ENCODE data around the gene WDR87. TPM values are rescaled to one million over a fixed set of nuclear protein-coding genes. Genes with fewer than 3 reads are reported as not detected.

WDR87 gene
- total and polyA plus RNA-seq, 2 of the 4 experiments (the other 2 are of a cell fraction): not detected

- H3K27me3 ChIP-seq (ENCODE audit: control insufficient read depth, insufficient read depth, low read length): no peaks in the 10 kb centered on the region
- no peak overlapping the region for H2AFZ ChIP-seq (replicated peaks; ENCODE audit: low read length, poor library complexity)
- no peak overlapping the region for H2BK20ac ChIP-seq (ENCODE audit: low read depth, low read length)
- peaks cover 8% of the 10 kb centered on the region for H3K9me1 ChIP-seq (ENCODE audit: insufficient read depth, low read length)
- TF ChIP-seq, protein P1, sequence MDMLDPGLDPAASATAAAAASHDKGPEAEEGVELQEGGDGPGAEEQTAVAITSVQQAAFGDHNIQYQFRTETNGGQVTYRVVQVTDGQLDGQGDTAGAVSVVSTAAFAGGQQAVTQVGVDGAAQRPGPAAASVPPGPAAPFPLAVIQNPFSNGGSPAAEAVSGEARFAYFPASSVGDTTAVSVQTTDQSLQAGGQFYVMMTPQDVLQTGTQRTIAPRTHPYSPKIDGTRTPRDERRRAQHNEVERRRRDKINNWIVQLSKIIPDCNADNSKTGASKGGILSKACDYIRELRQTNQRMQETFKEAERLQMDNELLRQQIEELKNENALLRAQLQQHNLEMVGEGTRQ (IDR thresholded peaks at IDR 0.05; ENCODE audit: low read depth, low read length): no peak
- TF ChIP-seq, protein P2, sequence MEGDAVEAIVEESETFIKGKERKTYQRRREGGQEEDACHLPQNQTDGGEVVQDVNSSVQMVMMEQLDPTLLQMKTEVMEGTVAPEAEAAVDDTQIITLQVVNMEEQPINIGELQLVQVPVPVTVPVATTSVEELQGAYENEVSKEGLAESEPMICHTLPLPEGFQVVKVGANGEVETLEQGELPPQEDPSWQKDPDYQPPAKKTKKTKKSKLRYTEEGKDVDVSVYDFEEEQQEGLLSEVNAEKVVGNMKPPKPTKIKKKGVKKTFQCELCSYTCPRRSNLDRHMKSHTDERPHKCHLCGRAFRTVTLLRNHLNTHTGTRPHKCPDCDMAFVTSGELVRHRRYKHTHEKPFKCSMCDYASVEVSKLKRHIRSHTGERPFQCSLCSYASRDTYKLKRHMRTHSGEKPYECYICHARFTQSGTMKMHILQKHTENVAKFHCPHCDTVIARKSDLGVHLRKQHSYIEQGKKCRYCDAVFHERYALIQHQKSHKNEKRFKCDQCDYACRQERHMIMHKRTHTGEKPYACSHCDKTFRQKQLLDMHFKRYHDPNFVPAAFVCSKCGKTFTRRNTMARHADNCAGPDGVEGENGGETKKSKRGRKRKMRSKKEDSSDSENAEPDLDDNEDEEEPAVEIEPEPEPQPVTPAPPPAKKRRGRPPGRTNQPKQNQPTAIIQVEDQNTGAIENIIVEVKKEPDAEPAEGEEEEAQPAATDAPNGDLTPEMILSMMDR (conservative IDR thresholded peaks at IDR 0.05; ENCODE audit: low read depth, low read length): no peak
- TF ChIP-seq MAZ (IDR thresholded peaks at IDR 0.05; ENCODE audit: borderline replicate concordance, low read depth, low read length) (no peak), NFE2L2 (IDR thresholded peaks at IDR 0.05; ENCODE audit: low read depth, low read length) (no peak), CEBPB (IDR thresholded peaks at IDR 0.05; ENCODE audit: low read depth, low read length) (no peak), MXI1 (IDR thresholded peaks at IDR 0.05; ENCODE audit: borderline replicate concordance, low read depth, low read length) (no peak), BHLHE40 (IDR thresholded peaks at IDR 0.05; ENCODE audit: low read depth, low read length) (no peak), POLR2A (IDR thresholded peaks at IDR 0.05; ENCODE audit: low read depth, low read length) (no peak), SMC3 (IDR thresholded peaks at IDR 0.05; ENCODE audit: low read depth, low read length) (no peak), RCOR1 (IDR thresholded peaks at IDR 0.05; ENCODE audit: insufficient replicate concordance, low read length) (no peak), FOS (IDR thresholded peaks at IDR 0.05; ENCODE audit: low read depth, low read length) (no peak)
- no peak overlapping the region for H2BK120ac ChIP-seq (ENCODE audit: low read depth, low read length)
- dilution Hi-C loops (cut with HindIII; ENCODE audit: low sequenced_read_pairs, unreplicated experiment) (no loop called here), intact Hi-C loops (cut with micrococcal nuclease) (no loop called here), in situ Hi-C loops (cut with MboI; ENCODE audit: low sequenced_read_pairs) (no loop called here)
- peaks cover 9% of the 10 kb centered on the region for H3K9me3 ChIP-seq (ENCODE audit: control insufficient read depth, insufficient read depth, low read length)
- H3K18ac ChIP-seq (ENCODE audit: low read depth, low read length): no peak overlapping the region
- peaks cover 52 to 88% of the 10 kb centered on the region in 2 experiments for H3K79me1 ChIP-seq (ENCODE audit: low read depth in 1 of 2, low read length in 2 of 2)
- no peak overlapping the region for H2BK15ac ChIP-seq (ENCODE audit: low read depth, low read length)
- no peak overlapping the region for H3K23ac ChIP-seq (ENCODE audit: low read depth, low read length)
- WGBS, 2 experiments (ENCODE audit: extremely low coverage in 2 of 2, insufficient read length in 1 of 2): no CpG with 5 or more reads among the region's 2 CpGs
- H2BK5ac ChIP-seq (ENCODE audit: low read depth, low read length, poor library complexity, severe bottlenecking): no peak overlapping the region
- no peak overlapping the region for H2AK9ac ChIP-seq (replicated peaks; ENCODE audit: low read depth, low read length, poor library complexity)
- no TSS peak for BruUV-seq (replicated peaks)
- ChIA-PET POLR2A (ENCODE audit: unreplicated experiment) (no interaction called here), CTCF (no interaction called here)
- ATAC-seq (ENCODE audit: low read depth): no peak
- peaks cover 11% of the 10 kb centered on the region for H3K4me1 ChIP-seq (ENCODE audit: control insufficient read depth, insufficient read depth, low read length)
- no peak overlapping the region for H3K27ac ChIP-seq (ENCODE audit: insufficient read depth, low read length)
- H4K5ac ChIP-seq (ENCODE audit: low read depth, low read length): no peak overlapping the region
- no peak overlapping the region for H4K91ac ChIP-seq (ENCODE audit: insufficient read depth, low read depth, low read length)
- H3K9ac ChIP-seq (ENCODE audit: low read depth, low read length): no peak overlapping the region
- peaks cover 24% of the 10 kb centered on the region for H4K20me1 ChIP-seq (ENCODE audit: insufficient read depth, low read length)
- H3K14ac ChIP-seq (replicated peaks; ENCODE audit: low read depth, low read length): no peak overlapping the region
- no peak overlapping the region for H3K4ac ChIP-seq (ENCODE audit: low read depth, low read length)
- DNase-seq: no peak
- no peak overlapping the region for H2AK5ac ChIP-seq (ENCODE audit: low read depth, low read length)
- H3K56ac ChIP-seq (ENCODE audit: extremely low read depth, insufficient read depth, low read length): no peak overlapping the region
- H4K8ac ChIP-seq (ENCODE audit: low read depth in 2 of 2, low read length in 2 of 2): no peak overlapping the region
- H3K4me3 ChIP-seq (ENCODE audit: insufficient read depth, low read depth, low read length): no peak overlapping the region
- H3K36me3 ChIP-seq (ENCODE audit: control insufficient read depth, insufficient read depth, low read length): peaks cover 1% of the 10 kb centered on the region; the same call in 1 of the 2 replicates
- H3K4me2 ChIP-seq (ENCODE audit: low read depth, low read length): no peak overlapping the region
Observed at GRCh38 chr19:37936166-37936565, 29.8 kb upstream of the WDR87 start.

Data from IMR-90 (cell line).